RWPE2 (cell line): ENCODE measurements around the gene CSRNP3.
"Not testable (repeated sequence)": the region's sequence is repeated elsewhere in the genome, so short reads cannot be mapped to it uniquely, and the experiment has no call there.

Experiments
- ATAC-seq: fragments of 200-7000 bp; cut with Tn5 transposase; 3 replicates; pipeline ENCODE4 v1.9.1; 2021; ENCODE audit warnings: low read depth
- DNase-seq: peaks from one replicate; pipeline ENCODE4 v3.0.0-alpha.2; 2020; ENCODE audit warnings: low spot score
- H3K27ac ChIP-seq: fragments of 450-650 bp; 2 replicates; pipeline ENCODE4 v1.5.1; 2017; ENCODE audit warnings: mild to moderate bottlenecking; ENCODE audit not compliant: poor library complexity, severe bottlenecking
- H3K27me3 ChIP-seq: fragments of 250-450 bp; sonication (Bioruptor Pico); 2 replicates; pipeline ENCODE4 v1.5.1; 2021; ENCODE audit warnings: mild to moderate bottlenecking, moderate library complexity; ENCODE audit not compliant: insufficient read depth, poor library complexity, severe bottlenecking
- H3K36me3 ChIP-seq: fragments of 250-450 bp; sonication (Bioruptor Pico); 2 replicates; pipeline ENCODE4 v1.5.1; 2020; ENCODE audit warnings: low read depth, mild to moderate bottlenecking, moderate library complexity
- H3K4me1 ChIP-seq: fragments of 250-450 bp; sonication (Bioruptor Pico); 2 replicates; pipeline ENCODE4 v1.5.1; 2021; ENCODE audit warnings: mild to moderate bottlenecking, moderate library complexity; ENCODE audit not compliant: insufficient read depth, poor library complexity, severe bottlenecking
- H3K4me3 ChIP-seq: fragments of 250-450 bp; sonication (Bioruptor Pico); 2 replicates; pipeline ENCODE4 v1.5.1; 2021; ENCODE audit warnings: mild to moderate bottlenecking, moderate library complexity; ENCODE audit not compliant: severe bottlenecking
- H3K9me3 ChIP-seq: fragments of 250-450 bp; sonication (Bioruptor Pico); 2 replicates; pipeline ENCODE4 v1.5.1; 2021; ENCODE audit warnings: mild to moderate bottlenecking, moderate library complexity; ENCODE audit not compliant: severe bottlenecking
- CTCF ChIP-seq: fragments of 450-650 bp; IDR thresholded peaks from one replicate; pipeline ENCODE4 v1.5.1; 2017; ENCODE audit warnings: mild to moderate bottlenecking, moderate library complexity; ENCODE audit not compliant: poor library complexity, severe bottlenecking

CSRNP3 gene

DNA sequence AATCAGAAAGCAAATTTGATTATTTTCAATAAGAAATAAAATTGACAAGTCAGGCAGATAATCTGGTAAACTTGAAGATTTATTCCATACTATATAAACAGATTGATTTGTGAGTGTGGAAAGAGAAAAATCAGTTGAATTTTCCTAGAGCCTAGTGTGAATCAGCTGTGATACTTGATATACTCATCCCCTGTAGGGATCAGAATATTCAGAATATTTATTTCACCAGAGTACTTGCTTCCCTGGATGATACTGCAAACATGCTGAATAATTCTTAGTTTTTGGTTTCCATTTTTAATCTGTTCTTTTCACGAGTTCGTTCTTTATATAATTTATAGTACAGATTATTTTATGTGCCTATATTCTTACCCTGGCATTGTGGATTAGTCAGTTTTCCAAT, 181.7 kb downstream of the CSRNP3 start:
- DNase-seq = no peak
- H3K9me3 ChIP-seq = no peaks in the 10 kb centered on the region
- no peaks in the 10 kb centered on the region for H3K27me3 ChIP-seq
- no peak for TF ChIP-seq CTCF
- H3K4me3 ChIP-seq = no peak overlapping the region
- ATAC-seq = no peak
- no peaks in the 10 kb centered on the region for H3K36me3 ChIP-seq
- H3K27ac ChIP-seq = no peak overlapping the region
- no peaks in the 10 kb centered on the region for H3K4me1 ChIP-seq

DNA sequence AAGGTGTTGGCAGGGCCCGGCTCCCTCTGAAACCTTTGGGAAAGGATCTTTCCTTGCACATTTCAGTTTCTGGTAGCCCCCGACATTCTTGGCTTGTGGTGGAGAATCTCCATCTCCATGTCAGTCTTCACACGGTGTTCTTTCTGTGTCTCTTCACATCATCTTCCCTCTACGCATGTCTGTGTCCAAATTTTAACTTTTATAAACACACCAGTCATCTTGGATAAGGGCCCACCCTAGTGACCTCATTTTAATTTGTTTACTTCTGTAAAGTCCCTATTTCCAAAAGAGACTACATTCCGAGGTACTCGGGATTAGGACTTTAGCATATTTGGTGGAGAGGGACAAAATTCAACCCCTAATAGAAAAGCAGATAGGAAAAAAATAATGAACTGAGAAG, 186.2 kb downstream of the CSRNP3 start:
- H3K27ac ChIP-seq = no peak overlapping the region
- H3K36me3 ChIP-seq = no peaks in the 10 kb centered on the region
- ATAC-seq (no peak), DNase-seq (no peak)
- H3K4me1 ChIP-seq = no peaks in the 10 kb centered on the region
- no peak overlapping the region for H3K4me3 ChIP-seq
- TF ChIP-seq CTCF = no peak
- no peaks in the 10 kb centered on the region for H3K27me3 ChIP-seq
- H3K9me3 ChIP-seq = no peaks in the 10 kb centered on the region

GRCh38 chr2:165660361-165660760, 190.9 kb downstream of the CSRNP3 start:
- ATAC-seq = no peak
- H3K27me3 ChIP-seq = no peaks in the 10 kb centered on the region

GRCh38 chr2:165662720-165663119, 193.2 kb downstream of the CSRNP3 start:
- DNase-seq (no peak), ATAC-seq (no peak)
- TF ChIP-seq CTCF = no peak
- Histone ChIP-seq H3K4me1 (no peaks in the 10 kb centered on the region), H3K36me3 (no peaks in the 10 kb centered on the region), H3K27me3 (no peaks in the 10 kb centered on the region), H3K4me3 (no peak overlapping the region), H3K9me3 (no peaks in the 10 kb centered on the region), H3K27ac (no peak overlapping the region)

More at GRCh38 chr2:165660361-165660760, 190.9 kb downstream of the CSRNP3 start:
- H3K27ac ChIP-seq = no peak overlapping the region
- H3K9me3 ChIP-seq = no peaks in the 10 kb centered on the region
- no peaks in the 10 kb centered on the region for H3K4me1 ChIP-seq
- H3K36me3 ChIP-seq = no peaks in the 10 kb centered on the region
- DNase-seq = no peak
- no peak for TF ChIP-seq CTCF
- no peak overlapping the region for H3K4me3 ChIP-seq

DNA sequence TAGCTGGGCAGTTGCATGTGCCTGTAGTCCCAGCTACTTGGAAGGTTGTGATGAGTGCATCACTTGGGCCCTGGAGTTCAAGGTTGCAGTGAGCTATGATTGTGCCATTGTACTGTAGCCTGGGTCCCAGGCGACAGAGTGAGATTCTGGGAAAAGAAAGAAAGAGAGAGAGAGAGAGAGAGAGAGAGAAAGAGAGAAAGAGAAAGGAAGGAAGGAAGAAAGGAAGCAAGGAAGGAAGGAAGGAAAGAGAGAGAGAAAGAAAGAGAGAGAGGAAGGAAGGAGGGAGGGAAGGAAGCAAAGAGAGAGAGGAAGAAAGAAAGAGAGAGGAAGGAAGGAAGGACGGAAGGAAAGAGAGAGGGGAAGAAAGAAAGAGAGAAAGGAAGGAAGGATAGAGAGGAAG, 196.1 kb downstream of the CSRNP3 start:
- DNase-seq = no peak
- Histone ChIP-seq H3K27ac (no peak overlapping the region), H3K4me1 (no peaks in the 10 kb centered on the region), H3K4me3 (no peak overlapping the region), H3K9me3 (no peaks in the 10 kb centered on the region), H3K36me3 (no peaks in the 10 kb centered on the region), H3K27me3 (no peaks in the 10 kb centered on the region)
- ATAC-seq = no peak
- TF ChIP-seq CTCF = no peak

DNA sequence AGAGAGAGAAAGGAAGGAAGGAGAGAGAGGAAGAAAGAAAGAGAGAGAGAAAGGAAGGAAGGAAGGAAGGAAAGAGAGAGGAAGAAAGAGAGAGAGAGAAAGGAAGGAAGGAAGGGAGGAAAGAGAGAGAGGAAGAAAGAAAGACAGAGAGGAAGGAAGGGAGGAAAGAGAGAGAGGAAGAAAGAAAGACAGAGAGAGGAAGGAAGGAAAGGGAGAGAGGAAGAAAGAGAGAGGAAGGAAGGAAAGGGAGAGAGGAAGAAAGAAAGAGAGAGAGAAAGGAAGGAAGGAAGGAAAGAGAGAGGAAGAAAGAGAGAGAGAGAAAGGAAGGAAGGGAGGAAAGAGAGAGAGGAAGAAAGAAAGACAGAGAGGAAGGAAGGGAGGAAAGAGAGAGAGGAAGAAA, 196.6 kb downstream of the CSRNP3 start:
- H3K36me3 ChIP-seq, H3K4me1 ChIP-seq, ATAC-seq, H3K4me3 ChIP-seq, DNase-seq, H3K9me3 ChIP-seq, H3K27me3 ChIP-seq, H3K27ac ChIP-seq: not testable (repeated sequence)
